OCI-LY7 (cell line): ENCODE data around the gene NDRG4.

Experiments
- EZH2phosphoT487 ChIP-seq: fragments of 200-600 bp; sonication (generic); IDR thresholded peaks from 2 replicates; pipeline ENCODE4 v1.6.1; 2018; ENCODE audit warnings: low read depth, borderline replicate concordance, mild to moderate bottlenecking, mixed run types, antibody characterized with exemption, low read length, moderate library complexity, mixed read lengths
- TF ChIP-seq, protein P1 (sequence below): fragments of 200-600 bp; sonication (generic); conservative IDR thresholded peaks from 2 replicates; pipeline ENCODE4 v1.5.1; 2014; ENCODE audit warnings: mild to moderate bottlenecking, antibody characterized with exemption, low read length, moderate library complexity, mixed read lengths

GRCh38 chr16:58452640-58453039 is 47.3 kb upstream of the NDRG4 start:
- TF ChIP-seq, protein P1, sequence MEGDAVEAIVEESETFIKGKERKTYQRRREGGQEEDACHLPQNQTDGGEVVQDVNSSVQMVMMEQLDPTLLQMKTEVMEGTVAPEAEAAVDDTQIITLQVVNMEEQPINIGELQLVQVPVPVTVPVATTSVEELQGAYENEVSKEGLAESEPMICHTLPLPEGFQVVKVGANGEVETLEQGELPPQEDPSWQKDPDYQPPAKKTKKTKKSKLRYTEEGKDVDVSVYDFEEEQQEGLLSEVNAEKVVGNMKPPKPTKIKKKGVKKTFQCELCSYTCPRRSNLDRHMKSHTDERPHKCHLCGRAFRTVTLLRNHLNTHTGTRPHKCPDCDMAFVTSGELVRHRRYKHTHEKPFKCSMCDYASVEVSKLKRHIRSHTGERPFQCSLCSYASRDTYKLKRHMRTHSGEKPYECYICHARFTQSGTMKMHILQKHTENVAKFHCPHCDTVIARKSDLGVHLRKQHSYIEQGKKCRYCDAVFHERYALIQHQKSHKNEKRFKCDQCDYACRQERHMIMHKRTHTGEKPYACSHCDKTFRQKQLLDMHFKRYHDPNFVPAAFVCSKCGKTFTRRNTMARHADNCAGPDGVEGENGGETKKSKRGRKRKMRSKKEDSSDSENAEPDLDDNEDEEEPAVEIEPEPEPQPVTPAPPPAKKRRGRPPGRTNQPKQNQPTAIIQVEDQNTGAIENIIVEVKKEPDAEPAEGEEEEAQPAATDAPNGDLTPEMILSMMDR: no peak
- no peak for TF ChIP-seq EZH2phosphoT487
